Measurements from ENCODE around the gene ALS2. TPM values are rescaled to one million over a fixed set of nuclear protein-coding genes. Genes with fewer than 3 reads are reported as not detected.

ALS2 gene
- total and polyA plus RNA-seq, 2 of the 8 experiments (the other 6 are each of a cell fraction or from before 2014, with no cell fraction given), result 12.1 to 34.5 TPM

DNA sequence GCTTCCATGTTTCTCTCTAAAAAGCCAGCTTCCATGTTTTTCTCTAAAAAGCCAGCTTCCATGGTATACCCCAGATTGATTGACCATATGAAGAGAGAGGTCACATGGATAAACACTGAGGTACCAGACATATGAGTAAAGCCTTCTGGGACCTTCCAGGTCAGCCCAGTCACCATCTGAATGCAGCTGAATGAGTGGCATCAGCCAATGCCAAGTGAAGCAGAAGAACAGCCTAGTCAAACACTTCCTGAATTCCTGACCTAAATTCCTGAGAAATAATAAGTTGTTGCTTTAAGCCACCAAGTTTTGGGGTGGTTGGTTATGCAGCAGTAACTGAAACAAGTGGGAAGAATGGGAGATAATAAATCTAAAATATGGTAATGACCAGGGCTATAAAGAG is 5.7 kb upstream of the ALS2 start (continued):
- TF ChIP-seq ATF3 (IDR thresholded peaks at IDR 0.05; ENCODE audit: insufficient read depth, low read depth, low read length), result no peak
- no peak for TF ChIP-seq CHD2 (IDR thresholded peaks at IDR 0.05; ENCODE audit: low read length)
- no peak for TF ChIP-seq TEAD4 (IDR thresholded peaks at IDR 0.05; ENCODE audit: low read depth, low read length)
- TF ChIP-seq RFX5 (IDR thresholded peaks at IDR 0.05; ENCODE audit: borderline replicate concordance, low read depth, low read length), result no peak
- TF ChIP-seq EZH2 (IDR thresholded peaks at IDR 0.05; ENCODE audit: low read depth, low read length, severe bottlenecking), result no peak
- no peak for TF ChIP-seq YY1 (IDR thresholded peaks at IDR 0.05; ENCODE audit: low read depth, low read length)

Data from H1 (cell line).